Gastrocnemius medialis (tissue), 4 donors: ENCODE results near the gene MAGEF1. TPM values are rescaled to one million over a fixed set of nuclear protein-coding genes. Genes with fewer than 3 reads are reported as not detected.

Source experiments
- ATAC-seq, 2 donors: fragments of 150-250 bp; one replicate each; pipeline ENCODE4 v1.9.1; 2016
- DNase-seq, 2 donors: peaks; one replicate each; pipeline ENCODE4 v3.0.0-alpha.2; 2019
- H3K27ac ChIP-seq, 4 donors: fragments of 200-600 bp; sonication (generic); 1 replicate in 1 of 4; 2 replicates in 3 of 4; pipeline ENCODE4 v1.5.1; 2016 to 2018; ENCODE audit warnings: mild to moderate bottlenecking in 2 of 4, moderate library complexity in 1 of 4
- H3K27me3 ChIP-seq, 3 donors: fragments of 200-600 bp; sonication (generic) in 2 of 3; 1 replicate in 1 of 3; 2 replicates in 2 of 3; pipeline versions ENCODE4 v1.5.1 to v1.6.0; 2016 to 2019; ENCODE audit warnings: mild to moderate bottlenecking in 1 of 3, moderate library complexity in 1 of 3
- H3K36me3 ChIP-seq, 2 donors: fragments of 200-600 bp; sonication (generic) in 1 of 2; one replicate each; pipeline ENCODE4 v1.5.1; 2017 to 2018
- H3K4me1 ChIP-seq, 2 donors: fragments of 200-600 bp; sonication (generic) in 1 of 2; one replicate each; pipeline ENCODE4 v1.5.1; 2016 to 2017; ENCODE audit warnings: mild to moderate bottlenecking in 2 of 2
- H3K4me3 ChIP-seq, 4 donors: fragments of 200-600 bp; sonication (generic) in 3 of 4; 1 replicate in 1 of 4; 2 replicates in 3 of 4; pipeline ENCODE4 v1.5.1; 2016 to 2019; ENCODE audit warnings: mild to moderate bottlenecking in 2 of 4
- H3K9me3 ChIP-seq, 3 donors: fragments of 200-600 bp; sonication (generic) in 2 of 3; 1 replicate in 1 of 3; 2 replicates in 2 of 3; pipeline ENCODE4 v1.5.1; 2016 to 2019
- CTCF ChIP-seq, 5 experiments: fragments of 450-650 bp in 3 of 5; fragments of 200-600 bp in 2 of 5; sonication (generic) in 2 of 5; IDR thresholded peaks in 4 of 5; conservative IDR thresholded peaks in 1 of 5; 1 replicate in 4 of 5; 2 replicates in 1 of 5; pipeline ENCODE4 v1.5.1; 2016 to 2019; ENCODE audit warnings: antibody characterized with exemption in 5 of 5, mild to moderate bottlenecking in 3 of 5, moderate library complexity in 3 of 5
- POLR2A ChIP-seq, 2 donors: fragments of 450-650 bp; IDR thresholded peaks; one replicate each; pipeline ENCODE4 v1.6.1; 2017; ENCODE audit warnings: antibody characterized with exemption in 2 of 2, mild to moderate bottlenecking in 2 of 2, moderate library complexity in 2 of 2
- in situ Hi-C, 4 donors: fragments of 200-750 bp; cut with MboI; loops; one replicate each; pipeline versions ENCODE4 v1.15.0 to v1.8.0; 2017; ENCODE audit warnings: low sequenced_read_pairs in 4 of 4
- intact Hi-C: fragments of 100-400 bp; cut with DNase I; formaldehyde crosslinking; loops from one replicate; pipeline ENCODE4 v1.15.1; 2023; ENCODE audit warnings: low total_unique reads
- total RNA-seq, 4 donors: library from RNA; depleted of rRNA; stranded (reverse); fragments of >200 nt; gene quantifications; one replicate each; pipeline versions ENCODE4 v1.1.0 to v1.2.3, GENCODE V29; 2016

MAGEF1 gene
- total RNA-seq, 4 donors from 2014 or later: 9.5 to 19.9 (median 14.8) TPM

DNA sequence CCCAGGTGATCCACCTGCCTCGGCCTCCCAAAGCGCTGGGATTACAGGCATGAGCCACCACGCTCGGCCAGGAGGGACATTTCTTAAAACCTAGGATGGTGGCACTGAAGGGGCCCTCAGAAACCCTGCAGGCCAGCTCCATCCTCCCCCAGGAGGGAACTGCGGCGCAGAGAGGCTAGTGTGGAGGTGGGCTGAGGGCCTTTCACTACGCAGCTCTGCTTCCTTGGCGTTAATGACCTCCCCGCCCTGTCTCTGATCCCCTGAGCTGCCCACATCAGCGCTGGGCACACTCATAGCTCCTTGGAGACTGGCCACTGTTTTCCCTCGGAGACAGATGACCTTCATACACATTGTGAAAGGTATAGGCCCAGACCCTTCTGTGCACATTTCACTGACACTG, 46.2 kb upstream of the MAGEF1 start:
- TF ChIP-seq CTCF (IDR thresholded peaks at IDR 0.05 in 4 of 5, conservative IDR thresholded peaks at IDR 0.05 in 1 of 5): no peak
- no peak for TF ChIP-seq POLR2A (IDR thresholded peaks at IDR 0.05)
- intact Hi-C loops: no loop called here

GRCh38 chr3:184757022-184757651, 45.3 kb upstream of the MAGEF1 start:
- H3K9me3 ChIP-seq: no peaks in the 10 kb centered on the region
- H3K27me3 ChIP-seq: no peaks in the 10 kb centered on the region
- no peaks in the 10 kb centered on the region for H3K36me3 ChIP-seq
- in situ Hi-C loops (loop anchor here in 1 of 4 donors (25.0 kb wide), 1 partner anchor 395 kb away; the partner anchor contains the start of genes CLCN2 and POLR2H), intact Hi-C loops (no loop called here)
- peak overlapping the region; percentile 2 to 29 (median 11) for H3K4me3 ChIP-seq
- peak overlapping the region; percentile 59 to 67 (median 62) for H3K27ac ChIP-seq
- TF ChIP-seq POLR2A (IDR thresholded peaks at IDR 0.05): peak in 1 of 2 donors; percentile 18
- TF ChIP-seq CTCF (IDR thresholded peaks at IDR 0.05 in 4 of 5, conservative IDR thresholded peaks at IDR 0.05 in 1 of 5): no peak
- DNase-seq (peak; percentile 50 to 66), ATAC-seq (peak; percentile 90 to 92)
- peaks cover 11 to 15% of the 10 kb centered on the region in 2 donors for H3K4me1 ChIP-seq

More for the DNA sequence above, 46.2 kb upstream of the MAGEF1 start:
- peaks cover 11 to 15% of the 10 kb centered on the region in 2 donors for H3K4me1 ChIP-seq
- in situ Hi-C loops: loop anchor here in 1 of 4 donors (25.0 kb wide), 1 partner anchor 396 kb away; the partner anchor contains the start of genes CLCN2 and POLR2H
- no peak overlapping the region for H3K27ac ChIP-seq
- no peaks in the 10 kb centered on the region for H3K9me3 ChIP-seq
- H3K4me3 ChIP-seq: no peak overlapping the region
- H3K36me3 ChIP-seq: no peaks in the 10 kb centered on the region
- no peaks in the 10 kb centered on the region for H3K27me3 ChIP-seq
- DNase-seq: no peak
- ATAC-seq: no peak

- intact Hi-C loops: no loop called here
- DNase-seq (no peak), ATAC-seq (peak in 1 of 2 donors; percentile 8)
- no peak overlapping the region for H3K4me3 ChIP-seq
- peaks cover 11 to 15% of the 10 kb centered on the region in 2 donors for H3K4me1 ChIP-seq
- H3K9me3 ChIP-seq: no peaks in the 10 kb centered on the region
- peak overlapping the region; percentile 59 to 67 (median 62) for H3K27ac ChIP-seq
- TF ChIP-seq CTCF (IDR thresholded peaks at IDR 0.05 in 4 of 5, conservative IDR thresholded peaks at IDR 0.05 in 1 of 5): no peak
- no peak for TF ChIP-seq POLR2A (IDR thresholded peaks at IDR 0.05)
- H3K27me3 ChIP-seq: no peaks in the 10 kb centered on the region
- no peaks in the 10 kb centered on the region for H3K36me3 ChIP-seq
- in situ Hi-C loops: loop anchor here in 1 of 4 donors (25.0 kb wide), 1 partner anchor 394 kb away; the partner anchor contains the start of genes CLCN2 and POLR2H
Measured at GRCh38 chr3:184756151-184757021, 44.5 kb upstream of the MAGEF1 start.

GRCh38 chr3:184755315-184755731, 43.5 kb upstream of the MAGEF1 start:
- no peak for DNase-seq
- Histone ChIP-seq H3K9me3 (no peaks in the 10 kb centered on the region), H3K27me3 (no peaks in the 10 kb centered on the region), H3K4me1 (peaks cover 11 to 15% of the 10 kb centered on the region in 2 donors), H3K36me3 (no peaks in the 10 kb centered on the region), H3K4me3 (no peak overlapping the region), H3K27ac (no peak overlapping the region)
- in situ Hi-C loops (loop anchor here in 1 of 4 donors (25.0 kb wide), 1 partner anchor 393 kb away; the partner anchor contains the start of genes CLCN2 and POLR2H), intact Hi-C loops (no loop called here)
- TF ChIP-seq POLR2A (IDR thresholded peaks at IDR 0.05) (no peak), CTCF (IDR thresholded peaks at IDR 0.05 in 4 of 5, conservative IDR thresholded peaks at IDR 0.05 in 1 of 5) (no peak)
- no peak for ATAC-seq
